HG03460 (cell line): ENCODE results near the gene MTMR12.

Experiments
- ATAC-seq: cut with Tn5 transposase; IDR thresholded peaks from one replicate; pipeline ENCODE4 v1.9.1; 2021; ENCODE audit not compliant: unreplicated experiment

Gene MTMR12

GRCh38 chr5:32277798-32278197, 34.9 kb downstream of the MTMR12 start:
- no peak for ATAC-seq

- no peak for ATAC-seq
Observed at GRCh38 chr5:32276173-32276853, 36.4 kb downstream of the MTMR12 start.

- no peak for ATAC-seq
Observed at GRCh38 chr5:32275396-32275741, 37.4 kb downstream of the MTMR12 start.

- ATAC-seq, result no peak
Observed at GRCh38 chr5:32274548-32275395, 38.0 kb downstream of the MTMR12 start.

- no peak for ATAC-seq
Observed at GRCh38 chr5:32273821-32274220, 38.9 kb downstream of the MTMR12 start.

- no peak for ATAC-seq
Observed at GRCh38 chr5:32272746-32273145, 40.0 kb downstream of the MTMR12 start.

GRCh38 chr5:32270946-32271345, 41.8 kb downstream of the MTMR12 start:
- no peak for ATAC-seq

GRCh38 chr5:32270178-32270577, 42.6 kb downstream of the MTMR12 start:
- ATAC-seq, result no peak

- ATAC-seq, result no peak
Observed at GRCh38 chr5:32265902-32266301, 46.8 kb downstream of the MTMR12 start.

- ATAC-seq, result no peak
Observed at GRCh38 chr5:32264957-32265572, 47.7 kb downstream of the MTMR12 start.

- ATAC-seq, result no peak
Observed at GRCh38 chr5:32263684-32264083, 49.1 kb downstream of the MTMR12 start.

GRCh38 chr5:32261198-32261597, 51.5 kb downstream of the MTMR12 start:
- ATAC-seq, result peak; percentile 79

- no peak for ATAC-seq
Observed at GRCh38 chr5:32259033-32259432, 53.7 kb downstream of the MTMR12 start.

- no peak for ATAC-seq
Observed at GRCh38 chr5:32258424-32258823, 54.3 kb downstream of the MTMR12 start.

GRCh38 chr5:32255540-32255900, 57.2 kb downstream of the MTMR12 start:
- no peak for ATAC-seq

- no peak for ATAC-seq
Observed at GRCh38 chr5:32254881-32255539, 57.7 kb downstream of the MTMR12 start.

GRCh38 chr5:32251871-32252458, 60.8 kb downstream of the MTMR12 start:
- ATAC-seq, result no peak

GRCh38 chr5:32249668-32250067, 63.1 kb downstream of the MTMR12 start:
- no peak for ATAC-seq

GRCh38 chr5:32245742-32246141, 67.0 kb downstream of the MTMR12 start:
- ATAC-seq, result no peak

- no peak for ATAC-seq
Observed at GRCh38 chr5:32244017-32244416, 68.7 kb downstream of the MTMR12 start.
